GM13976 (cell line): ENCODE data around the gene TXLNG.

Source experiments
- DNase-seq: peaks from one replicate; pipeline ENCODE4 v3.0.0; 2012; ENCODE audit warnings: low spot score
- in situ Hi-C: fragments of 300-500 bp; cut with MboI; formaldehyde crosslinking; loops from one replicate; pipeline ENCODE4 v1.12.0; 2022; ENCODE audit warnings: low sequenced_read_pairs, mixed read lengths, inconsistent platforms; ENCODE audit not compliant: unreplicated experiment
- TF ChIP-seq, protein P1 (sequence below): IDR thresholded peaks from 2 replicates; pipeline ENCODE4 v1.5.1; 2012; ENCODE audit warnings: borderline replicate concordance, mild to moderate bottlenecking; ENCODE audit not compliant: insufficient read depth; ENCODE audit errors: extremely low read depth, missing control alignments, control extremely low read depth

Gene TXLNG

DNA sequence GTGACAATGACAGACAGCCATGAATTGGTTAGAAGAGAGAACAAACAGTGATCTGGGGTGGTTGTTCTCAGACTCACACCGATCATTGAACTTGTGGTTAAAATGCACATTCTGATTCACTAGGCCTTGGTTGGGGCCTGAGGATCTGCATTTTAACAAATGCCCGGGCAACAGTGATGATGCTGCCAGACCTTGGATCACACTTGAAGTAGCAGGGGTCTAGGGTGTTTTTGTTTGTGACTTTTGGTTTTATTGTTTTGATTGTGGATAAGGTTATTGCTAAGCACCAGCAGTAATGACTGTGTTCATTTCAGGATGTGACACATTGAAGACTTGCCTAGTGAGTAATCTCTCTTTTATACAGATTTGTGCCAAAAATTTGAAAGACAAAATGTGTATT, 36.5 kb downstream of the TXLNG start:
- DNase-seq, result no peak
- TF ChIP-seq, protein P1, sequence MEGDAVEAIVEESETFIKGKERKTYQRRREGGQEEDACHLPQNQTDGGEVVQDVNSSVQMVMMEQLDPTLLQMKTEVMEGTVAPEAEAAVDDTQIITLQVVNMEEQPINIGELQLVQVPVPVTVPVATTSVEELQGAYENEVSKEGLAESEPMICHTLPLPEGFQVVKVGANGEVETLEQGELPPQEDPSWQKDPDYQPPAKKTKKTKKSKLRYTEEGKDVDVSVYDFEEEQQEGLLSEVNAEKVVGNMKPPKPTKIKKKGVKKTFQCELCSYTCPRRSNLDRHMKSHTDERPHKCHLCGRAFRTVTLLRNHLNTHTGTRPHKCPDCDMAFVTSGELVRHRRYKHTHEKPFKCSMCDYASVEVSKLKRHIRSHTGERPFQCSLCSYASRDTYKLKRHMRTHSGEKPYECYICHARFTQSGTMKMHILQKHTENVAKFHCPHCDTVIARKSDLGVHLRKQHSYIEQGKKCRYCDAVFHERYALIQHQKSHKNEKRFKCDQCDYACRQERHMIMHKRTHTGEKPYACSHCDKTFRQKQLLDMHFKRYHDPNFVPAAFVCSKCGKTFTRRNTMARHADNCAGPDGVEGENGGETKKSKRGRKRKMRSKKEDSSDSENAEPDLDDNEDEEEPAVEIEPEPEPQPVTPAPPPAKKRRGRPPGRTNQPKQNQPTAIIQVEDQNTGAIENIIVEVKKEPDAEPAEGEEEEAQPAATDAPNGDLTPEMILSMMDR, result no peak
- in situ Hi-C loops, result no loop called here

DNA sequence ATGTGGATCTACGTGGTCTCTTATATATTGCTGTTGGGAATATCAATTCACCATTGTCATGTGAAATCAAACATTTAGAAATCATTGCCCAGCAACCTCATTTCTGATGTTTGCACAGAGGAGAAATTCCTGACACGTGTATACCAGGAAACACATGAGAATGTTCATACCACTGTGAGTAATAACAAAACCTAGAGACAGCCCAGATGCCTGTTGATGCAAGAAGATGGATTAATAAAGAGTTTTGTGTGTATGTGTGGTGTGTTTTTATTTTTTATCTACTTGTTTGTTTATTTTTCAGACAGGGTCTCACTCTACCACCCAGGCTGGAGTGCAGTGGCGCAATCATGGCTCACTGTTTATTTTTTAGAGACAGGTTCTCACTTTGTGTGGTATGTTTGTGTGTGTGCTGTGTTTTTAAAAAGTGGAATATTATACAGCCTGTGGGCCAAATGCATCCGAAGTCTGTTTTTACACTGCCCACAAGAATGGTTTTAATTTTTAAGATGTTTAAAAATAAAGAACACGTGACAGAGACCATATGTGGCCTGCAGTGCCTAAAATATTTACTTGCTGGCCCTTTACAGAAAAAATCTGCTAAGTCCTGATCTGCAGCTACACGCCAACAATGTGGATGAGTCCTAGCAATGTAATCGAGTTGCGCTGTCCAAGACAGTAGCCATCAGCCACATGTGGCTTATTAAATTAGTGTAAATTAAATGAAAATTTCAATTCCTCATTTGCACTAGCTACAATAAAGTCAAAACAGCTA, 39.2 kb downstream of the TXLNG start:
- no peak for DNase-seq
- TF ChIP-seq, protein P1, result no peak
- in situ Hi-C loops, result no loop called here

DNA sequence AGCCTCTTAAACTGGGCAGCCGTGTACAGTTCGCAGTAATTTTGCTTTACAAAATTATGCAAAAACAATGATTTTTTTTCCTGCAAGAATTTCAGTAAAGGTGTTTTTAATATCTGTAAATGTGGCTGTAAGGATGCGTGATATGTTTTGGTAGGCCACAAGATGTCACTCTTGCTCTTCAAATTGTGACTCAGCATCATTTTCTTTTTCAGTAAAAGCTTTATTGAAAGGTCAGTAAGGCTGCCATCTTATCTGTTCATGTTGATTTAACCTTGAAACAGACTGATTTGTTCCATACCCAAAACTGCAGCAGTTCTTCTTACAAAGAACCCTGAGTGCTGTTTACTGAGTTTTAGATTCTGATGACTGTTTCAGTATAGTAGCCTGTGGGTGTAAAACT, 39.9 kb downstream of the TXLNG start:
- TF ChIP-seq, protein P1, result peak; percentile 42
- in situ Hi-C loops, result no loop called here
- peak; percentile 32 for DNase-seq

DNA sequence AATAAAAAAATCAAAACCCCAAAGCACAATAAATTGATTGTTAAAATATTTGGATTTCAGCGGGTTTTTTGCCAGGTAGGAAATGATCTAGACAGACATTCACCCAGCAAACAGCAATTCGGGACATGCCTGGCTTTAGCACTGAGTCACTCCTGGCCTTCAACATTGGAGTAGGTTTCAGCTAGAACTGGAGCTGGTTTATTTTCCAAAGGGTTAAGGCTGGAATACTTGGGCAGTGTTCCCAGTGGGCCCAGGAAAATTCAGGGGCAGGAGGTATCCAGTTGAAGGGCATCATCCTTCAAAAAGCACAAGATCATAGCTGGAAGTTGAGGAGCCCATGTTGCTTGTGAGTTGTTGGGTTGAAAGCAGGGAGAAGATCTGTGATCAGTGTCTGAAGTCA, 41.0 kb downstream of the TXLNG start:
- TF ChIP-seq, protein P1, result no peak
- DNase-seq, result no peak
- in situ Hi-C loops, result no loop called here

DNA sequence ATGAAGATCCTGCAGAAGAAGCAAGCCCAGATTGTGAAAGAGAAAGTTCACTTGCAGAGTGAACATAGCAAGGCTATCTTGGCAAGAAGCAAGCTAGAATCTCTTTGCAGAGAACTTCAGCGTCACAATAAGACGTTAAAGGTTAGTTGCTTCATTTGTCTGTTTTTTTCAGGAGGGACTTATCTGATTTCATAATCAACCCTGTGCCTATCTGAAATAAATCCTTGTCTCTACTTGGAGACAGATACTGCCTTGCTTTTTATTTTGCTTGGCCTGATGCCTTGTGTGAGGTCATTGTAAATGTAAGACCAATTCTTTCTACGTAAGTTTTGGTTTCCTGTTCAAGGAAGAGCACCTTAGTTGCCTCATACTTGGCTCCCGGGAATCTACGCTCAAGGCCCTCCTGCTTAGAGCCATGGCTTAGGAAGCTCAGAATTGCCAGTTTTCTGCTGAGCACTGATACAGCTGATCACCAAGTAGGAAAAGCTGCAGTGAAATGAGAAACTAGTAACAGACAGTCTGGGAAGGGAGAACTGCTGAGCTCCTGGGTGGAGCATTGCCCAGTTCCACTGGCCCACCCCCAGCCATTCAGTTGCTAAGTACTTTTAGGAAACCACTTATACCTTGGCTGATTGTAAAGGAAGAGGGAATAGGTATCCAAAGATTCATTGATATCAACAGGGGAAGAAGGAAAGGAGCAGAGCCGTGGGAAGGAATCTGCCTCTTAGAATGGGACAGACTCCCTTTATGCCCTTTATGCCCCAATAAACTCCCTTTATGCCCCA, 42.0 kb downstream of the TXLNG start:
- in situ Hi-C loops, result no loop called here
- TF ChIP-seq, protein P1, result no peak
- no peak for DNase-seq

DNA sequence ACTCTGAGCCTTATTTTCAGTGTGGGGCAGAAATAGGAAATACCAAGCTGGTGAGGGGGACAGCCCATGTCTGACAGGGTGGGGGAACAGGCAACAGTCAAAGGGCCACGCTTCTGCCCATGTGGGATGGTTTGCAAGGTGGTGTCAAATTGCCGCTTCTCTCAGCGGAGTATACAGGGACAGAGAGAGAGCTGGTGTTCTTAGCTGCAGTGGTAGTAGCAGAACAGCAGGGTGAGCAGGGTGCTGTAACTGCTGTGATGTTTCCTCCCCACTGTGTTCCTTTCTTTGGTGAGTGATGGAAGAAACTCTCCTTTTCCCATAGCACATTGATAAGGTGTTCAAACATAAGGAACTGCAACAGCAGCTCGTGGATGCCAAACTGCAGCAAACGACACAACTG, 46.0 kb downstream of the TXLNG start:
- in situ Hi-C loops, result no loop called here
- DNase-seq, result no peak
- TF ChIP-seq, protein P1, result no peak
